HG02884 (cell line): ENCODE results near the gene EXOSC2.

Experiments
- ATAC-seq: cut with Tn5 transposase; IDR thresholded peaks from one replicate; pipeline ENCODE4 v1.9.1; 2021; ENCODE audit warnings: mild to moderate bottlenecking, moderate library complexity; ENCODE audit not compliant: unreplicated experiment

Gene EXOSC2

GRCh38 chr9:130735566-130735965, 42.0 kb downstream of the EXOSC2 start:
- ATAC-seq: no peak

- ATAC-seq: no peak
Observed at GRCh38 chr9:130736834-130737233, 43.3 kb downstream of the EXOSC2 start.

- ATAC-seq: no peak
Observed at GRCh38 chr9:130738281-130738680, 44.7 kb downstream of the EXOSC2 start.

GRCh38 chr9:130739081-130739480, 45.5 kb downstream of the EXOSC2 start:
- ATAC-seq: no peak

- no peak for ATAC-seq
Observed at GRCh38 chr9:130740218-130741023, 46.8 kb downstream of the EXOSC2 start.

- no peak for ATAC-seq
Observed at GRCh38 chr9:130741024-130741305, 47.4 kb downstream of the EXOSC2 start.

- no peak for ATAC-seq
Observed at GRCh38 chr9:130741831-130742449, 48.4 kb downstream of the EXOSC2 start.

- ATAC-seq: no peak
Observed at GRCh38 chr9:130743656-130744055, 50.1 kb downstream of the EXOSC2 start.

- no peak for ATAC-seq
Observed at GRCh38 chr9:130745210-130745800, 51.7 kb downstream of the EXOSC2 start.

- no peak for ATAC-seq
Observed at GRCh38 chr9:130745829-130746228, 52.2 kb downstream of the EXOSC2 start.

- ATAC-seq: no peak
Observed at GRCh38 chr9:130746434-130747212, 53.0 kb downstream of the EXOSC2 start.

GRCh38 chr9:130751631-130752355, 58.2 kb downstream of the EXOSC2 start:
- no peak for ATAC-seq
